IPS-NIHi7 (cell line): ENCODE results near the gene SAMD4A.
A peak's percentile ranks its signal among the peaks of the same experiment; 100 is the strongest.

ENCODE experiments used
- DNase-seq: peaks from one replicate; pipeline ENCODE4 v3.0.0; 2012; ENCODE audit warnings: mixed read lengths; ENCODE audit errors: extremely low spot score

Gene SAMD4A

GRCh38 chr14:54700717-54701116 is 133.8 kb downstream of the SAMD4A start:
- DNase-seq, result no peak

GRCh38 chr14:54702014-54702491 is 135.1 kb downstream of the SAMD4A start:
- no peak for DNase-seq

DNA sequence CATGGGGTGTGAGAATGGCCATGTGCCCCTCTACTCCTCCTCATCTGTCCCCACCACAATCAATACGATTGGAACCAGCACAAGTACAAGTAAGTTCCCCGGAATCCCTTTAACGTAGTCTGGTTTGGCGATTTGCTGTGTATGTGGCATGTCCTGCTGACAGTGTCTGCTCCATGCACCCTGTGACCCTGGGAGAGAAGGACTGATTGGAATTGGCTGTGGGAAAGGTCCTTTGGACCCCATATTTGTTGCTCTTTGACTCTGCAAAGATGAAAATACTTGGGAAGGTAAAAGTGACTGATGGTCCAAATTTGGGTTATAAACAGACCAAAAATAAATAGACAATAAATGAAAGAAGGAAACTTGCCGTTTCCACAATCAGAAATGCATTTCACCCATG is 135.6 kb downstream of the SAMD4A start:
- DNase-seq, result no peak

DNA sequence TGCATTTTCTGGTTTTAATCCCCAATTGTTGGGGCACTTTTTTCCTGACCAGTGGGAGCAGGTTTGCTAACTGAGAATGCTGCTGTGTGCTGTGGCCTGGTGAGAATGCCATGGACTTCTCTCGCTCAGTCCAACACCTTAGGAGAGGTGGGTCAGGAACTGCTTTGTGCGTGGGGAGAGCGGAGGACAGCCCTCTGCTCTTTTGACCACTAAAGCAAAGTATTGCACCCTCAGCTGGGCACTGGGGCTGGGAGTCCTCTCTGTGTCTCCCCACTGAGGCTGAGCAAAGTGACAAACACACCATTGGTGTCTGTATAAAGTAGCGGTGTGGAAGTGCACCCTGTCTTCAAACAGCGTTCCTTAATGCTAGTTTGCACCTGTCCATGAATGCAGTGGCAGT is 136.2 kb downstream of the SAMD4A start:
- DNase-seq, result no peak

DNA sequence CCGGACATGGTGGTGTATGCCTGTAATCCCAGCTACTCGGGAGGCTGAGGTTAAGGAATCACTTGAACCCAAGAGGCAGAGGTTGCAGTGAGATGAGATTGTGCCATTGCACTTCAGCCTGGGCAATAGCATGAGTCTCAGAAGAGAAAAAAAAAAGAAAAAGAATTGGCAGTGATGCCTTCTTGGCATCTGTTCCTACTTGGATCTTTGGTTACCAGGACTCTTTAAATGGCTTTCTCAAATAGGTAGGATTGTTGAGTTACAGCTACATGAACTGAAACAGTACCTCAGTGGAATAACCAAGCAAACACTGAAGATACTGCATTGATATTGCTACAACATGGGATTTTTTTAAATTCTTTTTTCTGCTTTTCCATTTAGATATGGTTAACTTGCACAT is 136.8 kb downstream of the SAMD4A start:
- no peak for DNase-seq

- no peak for DNase-seq
Observed at GRCh38 chr14:54704768-54705167, 137.8 kb downstream of the SAMD4A start.

- no peak for DNase-seq
Observed at GRCh38 chr14:54706769-54707168, 139.8 kb downstream of the SAMD4A start.

- no peak for DNase-seq
Observed at GRCh38 chr14:54708161-54708560, 141.2 kb downstream of the SAMD4A start.

DNA sequence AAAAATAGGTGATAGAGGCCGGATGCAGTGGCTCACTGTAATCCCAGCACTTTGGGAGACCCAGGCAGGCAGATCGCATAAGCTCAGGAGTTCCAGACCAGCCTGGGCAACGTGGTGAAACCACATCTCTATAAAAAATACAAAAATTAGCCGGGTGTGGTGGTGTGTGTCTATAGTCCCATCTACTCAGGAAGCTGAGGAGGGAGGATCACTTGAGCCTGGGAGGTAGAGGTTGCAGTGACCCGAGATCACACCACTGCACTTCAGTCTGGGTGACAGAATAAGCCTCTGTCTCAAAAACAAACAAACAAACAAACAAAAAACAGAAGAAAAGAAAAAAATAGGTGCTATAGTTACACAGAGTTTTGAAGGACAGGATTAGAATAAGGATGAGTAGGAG is 142.1 kb downstream of the SAMD4A start:
- DNase-seq, result no peak

DNA sequence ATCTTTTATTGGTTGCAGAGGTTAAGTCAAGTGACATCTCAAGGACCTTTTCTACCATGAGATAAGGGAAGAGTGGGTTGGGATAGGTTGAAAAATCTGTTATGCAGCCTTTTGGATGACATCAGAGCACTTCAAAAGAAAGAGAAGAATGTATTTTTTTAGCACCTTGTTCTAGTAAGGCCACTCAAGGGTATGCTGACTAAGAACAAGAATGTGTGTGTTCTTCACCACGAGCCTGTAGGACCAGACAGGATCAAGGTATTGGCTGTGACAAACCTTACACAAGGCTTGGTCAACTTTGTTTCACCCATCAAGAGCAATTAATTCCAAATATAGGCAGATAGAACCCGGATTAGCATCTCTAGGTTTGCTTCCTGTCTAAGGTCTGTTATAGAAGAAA is 142.5 kb downstream of the SAMD4A start:
- DNase-seq, result no peak

GRCh38 chr14:54709867-54710266 is 142.9 kb downstream of the SAMD4A start:
- no peak for DNase-seq

DNA sequence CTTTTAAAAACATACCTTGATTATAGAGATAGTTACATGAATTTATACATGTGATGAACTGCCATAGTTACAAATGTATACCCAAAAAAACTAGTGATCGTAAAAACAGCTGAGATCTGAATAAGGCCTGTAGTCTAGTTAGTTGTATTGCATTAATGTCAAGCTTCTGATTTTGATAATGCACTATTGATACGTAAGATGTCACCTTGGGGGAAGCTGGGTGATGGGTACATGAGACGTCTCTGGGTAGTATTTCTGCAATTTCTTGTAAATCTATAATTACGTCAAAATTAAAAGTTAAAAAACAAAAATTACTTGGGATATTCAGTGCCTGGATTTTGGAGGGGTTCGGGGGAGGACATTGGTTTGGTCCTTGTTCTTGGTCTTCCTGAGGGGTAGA is 144.4 kb downstream of the SAMD4A start:
- DNase-seq, result no peak

DNA sequence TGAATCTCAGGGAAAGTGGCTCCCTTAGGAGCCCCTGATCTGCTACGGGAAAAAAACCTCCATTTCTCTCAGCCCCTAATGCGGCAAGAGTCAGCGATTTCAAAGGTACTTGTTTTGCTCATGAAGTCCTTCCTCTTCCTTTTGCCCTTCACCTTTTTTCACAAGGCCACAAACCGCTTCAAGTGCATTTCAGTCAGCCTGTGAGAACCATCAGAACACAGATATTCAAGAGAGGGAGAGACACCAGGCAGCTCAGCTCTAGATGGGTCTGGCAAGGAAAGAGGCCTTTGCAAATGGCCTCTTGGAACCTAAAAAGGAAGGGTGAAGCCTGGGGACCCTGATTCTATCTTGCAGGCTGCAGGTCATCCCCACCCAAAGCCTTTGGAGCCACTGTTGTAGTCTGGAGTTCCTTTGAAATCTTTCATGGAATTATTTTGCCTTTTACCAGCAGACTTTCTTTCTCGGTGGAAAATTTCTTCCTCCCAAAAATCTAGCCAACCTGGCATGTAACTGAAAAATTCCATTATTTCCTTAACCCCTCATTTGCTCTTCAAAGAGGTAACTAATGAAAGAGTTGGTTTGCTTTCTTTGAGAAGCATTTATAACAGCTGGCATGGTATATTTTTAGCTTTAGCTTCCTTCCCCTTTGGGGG is 145.0 kb downstream of the SAMD4A start:
- no peak for DNase-seq

DNA sequence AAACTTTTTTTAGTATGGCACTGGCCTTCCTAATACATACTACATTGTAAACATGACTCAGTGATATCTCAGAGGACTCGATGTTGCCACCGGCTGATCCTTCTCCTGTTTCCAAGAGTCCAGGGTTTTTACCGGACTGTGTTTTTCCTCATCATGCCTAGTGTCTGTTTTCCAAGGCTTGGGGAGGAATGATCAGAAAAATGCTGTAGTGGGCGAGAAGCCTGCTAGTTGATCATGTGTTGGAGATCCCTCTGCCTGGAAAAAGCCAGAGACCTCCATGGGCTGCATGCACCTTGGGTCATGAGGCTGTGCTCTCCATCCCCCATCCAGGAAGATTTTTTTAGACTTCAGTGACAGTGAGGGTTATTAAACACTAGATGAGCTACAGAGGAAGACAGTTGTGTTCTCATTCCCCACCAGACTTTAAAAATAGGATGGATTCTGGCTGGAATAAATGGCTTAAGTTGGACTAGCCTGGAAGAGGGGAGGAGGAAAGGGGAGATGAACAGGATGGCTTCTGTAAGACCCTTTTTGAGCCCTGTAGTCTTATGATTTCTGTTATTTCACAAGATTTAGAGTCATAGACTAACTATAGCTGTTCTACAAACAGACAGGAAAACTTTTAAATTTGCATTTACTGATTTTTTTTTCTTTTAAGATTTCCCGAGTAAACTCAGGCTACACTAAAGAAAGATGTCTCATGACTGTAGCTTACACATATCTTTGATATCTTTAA is 145.7 kb downstream of the SAMD4A start:
- DNase-seq, result no peak

- DNase-seq, result no peak
Observed at GRCh38 chr14:54713379-54713778, 146.5 kb downstream of the SAMD4A start.

DNA sequence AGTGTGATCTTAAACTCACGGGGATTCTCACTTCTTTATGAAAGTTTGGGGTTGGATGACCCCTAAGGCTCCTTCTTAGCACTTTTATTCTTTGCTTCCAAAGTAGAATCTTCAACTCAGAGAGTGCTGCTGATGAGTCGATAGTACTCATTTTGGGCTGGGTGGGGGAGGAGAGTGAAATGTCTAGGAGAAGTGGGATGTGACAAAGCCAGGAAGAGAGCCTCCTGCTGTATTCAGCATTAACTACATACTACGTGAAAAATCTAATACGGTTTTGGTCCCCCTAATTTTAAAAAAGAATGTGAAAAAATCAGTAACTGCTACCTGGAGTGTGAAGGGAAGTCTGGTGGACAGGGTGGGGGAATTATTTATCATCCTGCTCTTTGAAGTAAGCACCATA is 148.3 kb downstream of the SAMD4A start:
- no peak for DNase-seq

DNA sequence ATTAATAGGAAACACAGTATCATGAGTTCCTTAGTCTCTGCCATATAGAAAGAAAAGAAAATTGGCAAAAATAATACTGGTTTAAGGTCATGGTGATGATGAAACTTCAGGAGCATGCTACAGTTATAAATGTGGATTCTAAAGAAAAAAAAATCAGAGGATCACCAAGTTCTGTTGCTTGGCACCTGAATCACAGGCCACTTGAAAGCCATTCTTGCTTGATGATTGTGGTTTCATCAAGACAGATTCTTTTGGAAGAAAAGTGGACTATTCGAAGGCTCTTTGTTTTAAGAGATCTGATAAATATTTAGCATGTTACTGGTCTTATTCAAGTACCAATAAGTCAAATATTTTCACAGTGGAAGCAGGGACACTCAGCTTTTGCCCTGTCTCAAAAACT is 148.9 kb downstream of the SAMD4A start:
- DNase-seq, result no peak

- DNase-seq, result no peak
Observed at GRCh38 chr14:54716862-54717261, 149.9 kb downstream of the SAMD4A start.

- DNase-seq, result no peak
Observed at GRCh38 chr14:54718046-54718445, 151.1 kb downstream of the SAMD4A start.

- no peak for DNase-seq
Observed at GRCh38 chr14:54719406-54719805, 152.5 kb downstream of the SAMD4A start.

- peak; percentile 49 for DNase-seq
Observed at GRCh38 chr14:54722791-54723432, 156.0 kb downstream of the SAMD4A start.

- DNase-seq, result no peak
Observed at GRCh38 chr14:54724123-54724522, 157.2 kb downstream of the SAMD4A start.
